CD4-positive, alpha-beta T cell treated with Interleukin-6 at 100 ng/mL for 8 hours (primary cell): ENCODE measurements around the gene GPX4.

Experiments used
- DNase-seq: peaks from one replicate; pipeline ENCODE4 v3.0.0-alpha.2; 2020; ENCODE audit warnings: mixed read lengths, low spot score

GPX4 gene

GRCh38 chr19:1068009-1069001, 35.5 kb upstream of the GPX4 start:
- peak; percentile 83 for DNase-seq

GRCh38 chr19:1069009-1069779, 34.6 kb upstream of the GPX4 start:
- peak; percentile 84 for DNase-seq

- no peak for DNase-seq
Measured at GRCh38 chr19:1070576-1070930, 33.2 kb upstream of the GPX4 start.

- no peak for DNase-seq
Measured at GRCh38 chr19:1070931-1071791, 32.6 kb upstream of the GPX4 start.

GRCh38 chr19:1072371-1073015, 31.3 kb upstream of the GPX4 start:
- DNase-seq, result no peak

GRCh38 chr19:1073063-1073955, 30.5 kb upstream of the GPX4 start:
- no peak for DNase-seq

GRCh38 chr19:1073956-1074517, 29.8 kb upstream of the GPX4 start:
- DNase-seq, result no peak

GRCh38 chr19:1074544-1075283, 29.1 kb upstream of the GPX4 start:
- peak; percentile 97 for DNase-seq

- DNase-seq, result no peak
Measured at GRCh38 chr19:1076046-1076386, 27.8 kb upstream of the GPX4 start.

GRCh38 chr19:1076951-1077350, 26.8 kb upstream of the GPX4 start:
- DNase-seq, result peak; percentile 97

- DNase-seq, result peak; percentile 77
Measured at GRCh38 chr19:1079566-1080111, 24.2 kb upstream of the GPX4 start.

- DNase-seq, result no peak
Measured at GRCh38 chr19:1080360-1081161, 23.2 kb upstream of the GPX4 start.

GRCh38 chr19:1081301-1082164, 22.3 kb upstream of the GPX4 start:
- DNase-seq, result no peak

GRCh38 chr19:1082165-1082927, 21.4 kb upstream of the GPX4 start:
- DNase-seq, result peak; percentile 83

GRCh38 chr19:1082928-1083816, 20.6 kb upstream of the GPX4 start:
- DNase-seq, result no peak
